Measurements from ENCODE around the gene PPP1R1A. TPM values are rescaled to one million over a fixed set of nuclear protein-coding genes. Genes with fewer than 3 reads are reported as not detected.

PPP1R1A gene
- total RNA-seq, 6 donors from 2014 or later, result 0.22 to 0.89 (median 0.30) TPM; not detected in 2

- no peaks in the 10 kb centered on the region for H3K4me1 ChIP-seq
- TF ChIP-seq POLR2AphosphoS5 (IDR thresholded peaks at IDR 0.05) (no peak), CTCF (IDR thresholded peaks at IDR 0.05) (no peak), EP300 (IDR thresholded peaks at IDR 0.05) (no peak), POLR2A (IDR thresholded peaks at IDR 0.05) (no peak)
- H3K9me3 ChIP-seq, result no peaks in the 10 kb centered on the region
- H3K27ac ChIP-seq, result no peak overlapping the region
- no peaks in the 10 kb centered on the region for H3K27me3 ChIP-seq
- H3K36me3 ChIP-seq, result no peaks in the 10 kb centered on the region
- DNase-seq (no peak), ATAC-seq (ENCODE audit: low FRiP score in 2 of 2) (no peak)
- H3K4me3 ChIP-seq, result no peak overlapping the region
- WGBS, 2 donors, result 41 to 46% methylated on average over 2 to 3 of the region's 3 CpGs
Observed at GRCh38 chr12:54611715-54612149, 23.3 kb upstream of the PPP1R1A start.

- no peak overlapping the region for H3K4me3 ChIP-seq
- no peaks in the 10 kb centered on the region for H3K27me3 ChIP-seq
- WGBS, 2 donors, result 83% methylated on average over 2 of the region's 2 CpGs
- ATAC-seq (ENCODE audit: low FRiP score in 2 of 2) (no peak), DNase-seq (no peak)
- no peaks in the 10 kb centered on the region for H3K9me3 ChIP-seq
- no peaks in the 10 kb centered on the region for H3K4me1 ChIP-seq
- no peaks in the 10 kb centered on the region for H3K36me3 ChIP-seq
- TF ChIP-seq EP300 (IDR thresholded peaks at IDR 0.05) (no peak), POLR2AphosphoS5 (IDR thresholded peaks at IDR 0.05) (no peak), CTCF (IDR thresholded peaks at IDR 0.05) (no peak), POLR2A (IDR thresholded peaks at IDR 0.05) (no peak)
- H3K27ac ChIP-seq, result no peak overlapping the region
Observed at GRCh38 chr12:54608769-54609168, 20.3 kb upstream of the PPP1R1A start.

- H3K9me3 ChIP-seq, result no peaks in the 10 kb centered on the region
- no peaks in the 10 kb centered on the region for H3K36me3 ChIP-seq
- ATAC-seq (ENCODE audit: low FRiP score in 2 of 2) (no peak), DNase-seq (no peak)
- no peaks in the 10 kb centered on the region for H3K27me3 ChIP-seq
- no peaks in the 10 kb centered on the region for H3K4me1 ChIP-seq
- H3K27ac ChIP-seq, result no peak overlapping the region
- H3K4me3 ChIP-seq, result no peak overlapping the region
- WGBS, 2 donors, result 58 to 73% methylated on average over 6 of the region's 6 CpGs
- TF ChIP-seq CTCF (IDR thresholded peaks at IDR 0.05), result no peak
Observed at GRCh38 chr12:54608156-54608555, 19.7 kb upstream of the PPP1R1A start.

GRCh38 chr12:54606556-54606955 lies 18.1 kb upstream of the PPP1R1A start:
- ATAC-seq (ENCODE audit: low FRiP score in 2 of 2) (no peak), DNase-seq (no peak)
- Histone ChIP-seq H3K4me1 (no peaks in the 10 kb centered on the region), H3K27me3 (no peaks in the 10 kb centered on the region), H3K9me3 (no peaks in the 10 kb centered on the region), H3K36me3 (no peaks in the 10 kb centered on the region), H3K27ac (no peak overlapping the region), H3K4me3 (no peak overlapping the region)
- 40 to 60% methylated on average over 4 of the region's 4 CpGs for WGBS, 2 donors
- TF ChIP-seq CTCF (IDR thresholded peaks at IDR 0.05) (no peak), EP300 (IDR thresholded peaks at IDR 0.05) (no peak), POLR2AphosphoS5 (IDR thresholded peaks at IDR 0.05) (no peak), POLR2A (IDR thresholded peaks at IDR 0.05) (no peak)

- no peaks in the 10 kb centered on the region for H3K9me3 ChIP-seq
- TF ChIP-seq EP300 (IDR thresholded peaks at IDR 0.05), result no peak
- no peak for TF ChIP-seq POLR2A (IDR thresholded peaks at IDR 0.05)
- TF ChIP-seq CTCF (IDR thresholded peaks at IDR 0.05), result no peak
- TF ChIP-seq POLR2AphosphoS5 (IDR thresholded peaks at IDR 0.05), result no peak
- no peaks in the 10 kb centered on the region for H3K27me3 ChIP-seq
- ATAC-seq (ENCODE audit: low FRiP score in 2 of 2) (no peak), DNase-seq (no peak)
- H3K4me1 ChIP-seq, result no peaks in the 10 kb centered on the region
- no peaks in the 10 kb centered on the region for H3K36me3 ChIP-seq
- H3K4me3 ChIP-seq, result no peak overlapping the region
- WGBS, 2 donors, result 79 to 83% methylated on average over 6 of the region's 6 CpGs
- H3K27ac ChIP-seq, result no peak overlapping the region
Observed at GRCh38 chr12:54605138-54605970, 16.9 kb upstream of the PPP1R1A start.
